ENCODE measurements around the gene B3GNT3.

- TF ChIP-seq CTCF (IDR thresholded peaks at IDR 0.05; ENCODE audit: low read length) (no peak), EZH2 (optimal IDR thresholded peaks at IDR 0.05; ENCODE audit: low read depth, low read length) (no peak)
Measured at GRCh38 chr19:17788632-17789031, 6.3 kb upstream of the B3GNT3 start.

Data from MM.1S (cell line).